ENCODE data around the gene PRRC2A. TPM values are rescaled to one million over a fixed set of nuclear protein-coding genes. Genes with fewer than 3 reads are reported as not detected.

The PRRC2A gene
- total RNA-seq, 1 experiment from 2014 or later = 318 TPM

GRCh38 chr6:31642798-31643570 lies 22.5 kb downstream of the PRRC2A start:
- no peak for ATAC-seq
- TF ChIP-seq SIN3A (IDR thresholded peaks at IDR 0.05; ENCODE audit: borderline replicate concordance, insufficient read depth, low read depth, low read length) (no peak), POLR2AphosphoS5 (IDR thresholded peaks at IDR 0.05; ENCODE audit: low read depth, low read length) (no peak), TCF7L2 (IDR thresholded peaks at IDR 0.05; ENCODE audit: low read depth, low read length) (no peak)
- TF ChIP-seq, protein P1, sequence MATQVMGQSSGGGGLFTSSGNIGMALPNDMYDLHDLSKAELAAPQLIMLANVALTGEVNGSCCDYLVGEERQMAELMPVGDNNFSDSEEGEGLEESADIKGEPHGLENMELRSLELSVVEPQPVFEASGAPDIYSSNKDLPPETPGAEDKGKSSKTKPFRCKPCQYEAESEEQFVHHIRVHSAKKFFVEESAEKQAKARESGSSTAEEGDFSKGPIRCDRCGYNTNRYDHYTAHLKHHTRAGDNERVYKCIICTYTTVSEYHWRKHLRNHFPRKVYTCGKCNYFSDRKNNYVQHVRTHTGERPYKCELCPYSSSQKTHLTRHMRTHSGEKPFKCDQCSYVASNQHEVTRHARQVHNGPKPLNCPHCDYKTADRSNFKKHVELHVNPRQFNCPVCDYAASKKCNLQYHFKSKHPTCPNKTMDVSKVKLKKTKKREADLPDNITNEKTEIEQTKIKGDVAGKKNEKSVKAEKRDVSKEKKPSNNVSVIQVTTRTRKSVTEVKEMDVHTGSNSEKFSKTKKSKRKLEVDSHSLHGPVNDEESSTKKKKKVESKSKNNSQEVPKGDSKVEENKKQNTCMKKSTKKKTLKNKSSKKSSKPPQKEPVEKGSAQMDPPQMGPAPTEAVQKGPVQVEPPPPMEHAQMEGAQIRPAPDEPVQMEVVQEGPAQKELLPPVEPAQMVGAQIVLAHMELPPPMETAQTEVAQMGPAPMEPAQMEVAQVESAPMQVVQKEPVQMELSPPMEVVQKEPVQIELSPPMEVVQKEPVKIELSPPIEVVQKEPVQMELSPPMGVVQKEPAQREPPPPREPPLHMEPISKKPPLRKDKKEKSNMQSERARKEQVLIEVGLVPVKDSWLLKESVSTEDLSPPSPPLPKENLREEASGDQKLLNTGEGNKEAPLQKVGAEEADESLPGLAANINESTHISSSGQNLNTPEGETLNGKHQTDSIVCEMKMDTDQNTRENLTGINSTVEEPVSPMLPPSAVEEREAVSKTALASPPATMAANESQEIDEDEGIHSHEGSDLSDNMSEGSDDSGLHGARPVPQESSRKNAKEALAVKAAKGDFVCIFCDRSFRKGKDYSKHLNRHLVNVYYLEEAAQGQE (IDR thresholded peaks at IDR 0.05; ENCODE audit: insufficient read depth in 1 of 2, low read depth in 2 of 2, low read length in 1 of 2) = no peak
- TF ChIP-seq, protein P2, sequence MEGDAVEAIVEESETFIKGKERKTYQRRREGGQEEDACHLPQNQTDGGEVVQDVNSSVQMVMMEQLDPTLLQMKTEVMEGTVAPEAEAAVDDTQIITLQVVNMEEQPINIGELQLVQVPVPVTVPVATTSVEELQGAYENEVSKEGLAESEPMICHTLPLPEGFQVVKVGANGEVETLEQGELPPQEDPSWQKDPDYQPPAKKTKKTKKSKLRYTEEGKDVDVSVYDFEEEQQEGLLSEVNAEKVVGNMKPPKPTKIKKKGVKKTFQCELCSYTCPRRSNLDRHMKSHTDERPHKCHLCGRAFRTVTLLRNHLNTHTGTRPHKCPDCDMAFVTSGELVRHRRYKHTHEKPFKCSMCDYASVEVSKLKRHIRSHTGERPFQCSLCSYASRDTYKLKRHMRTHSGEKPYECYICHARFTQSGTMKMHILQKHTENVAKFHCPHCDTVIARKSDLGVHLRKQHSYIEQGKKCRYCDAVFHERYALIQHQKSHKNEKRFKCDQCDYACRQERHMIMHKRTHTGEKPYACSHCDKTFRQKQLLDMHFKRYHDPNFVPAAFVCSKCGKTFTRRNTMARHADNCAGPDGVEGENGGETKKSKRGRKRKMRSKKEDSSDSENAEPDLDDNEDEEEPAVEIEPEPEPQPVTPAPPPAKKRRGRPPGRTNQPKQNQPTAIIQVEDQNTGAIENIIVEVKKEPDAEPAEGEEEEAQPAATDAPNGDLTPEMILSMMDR (IDR thresholded peaks at IDR 0.05) = no peak

GRCh38 chr6:31643818-31644454 lies 23.4 kb downstream of the PRRC2A start:
- ChIA-PET CTCF (interaction anchor here (0.6 kb wide), 1 partner anchor 209 kb away, joined by 3 read pairs; no protein-coding TSS in a partner anchor), POLR2A (no interaction called here)
- in situ Hi-C loops (cut with HindIII; ENCODE audit: low pct_unique_long_range_greater_than_20kb, low sequenced_read_pairs) = no loop called here
- BruUV-seq (replicated peaks) = no TSS peak
- Histone ChIP-seq H3K4me1 (ENCODE audit: control insufficient read depth, insufficient read depth, low read length) (no peaks in the 10 kb centered on the region), H3K36me3 (ENCODE audit: control insufficient read depth, insufficient read depth, low read length) (peaks cover 30% of the 10 kb centered on the region), H3K27ac (ENCODE audit: low read length) (no peak overlapping the region), H3K9me3 (ENCODE audit: control insufficient read depth, insufficient read depth, low read depth, low read length) (no peaks in the 10 kb centered on the region), H3K27me3 (ENCODE audit: control insufficient read depth, insufficient read depth, low read length) (no peaks in the 10 kb centered on the region), H3K4me3 (ENCODE audit: low read depth in 2 of 2, low read length in 2 of 2) (no peak overlapping the region)
- TF ChIP-seq TCF7L2 (IDR thresholded peaks at IDR 0.05; ENCODE audit: low read depth, low read length) (no peak), POLR2AphosphoS5 (IDR thresholded peaks at IDR 0.05; ENCODE audit: low read depth, low read length) (no peak), SIN3A (IDR thresholded peaks at IDR 0.05; ENCODE audit: borderline replicate concordance, insufficient read depth, low read depth, low read length) (no peak)
- TF ChIP-seq, protein P2 (IDR thresholded peaks at IDR 0.05) = no peak
- TF ChIP-seq, protein P1 (IDR thresholded peaks at IDR 0.05; ENCODE audit: insufficient read depth in 1 of 2, low read depth in 2 of 2, low read length in 1 of 2) = no peak
- DNase-seq (ENCODE audit: low read depth, low spot score) = no peak
- intact Hi-C loops (cut with micrococcal nuclease; ENCODE audit: unreplicated experiment) = no loop called here
- 0 out of 2 replicates have a peak, but pooled peaks have one; percentile 38 for ATAC-seq

More at GRCh38 chr6:31642798-31643570, 22.5 kb downstream of the PRRC2A start:
- Histone ChIP-seq H3K4me3 (ENCODE audit: low read depth in 2 of 2, low read length in 2 of 2) (no peak overlapping the region), H3K36me3 (ENCODE audit: control insufficient read depth, insufficient read depth, low read length) (peaks cover 20% of the 10 kb centered on the region), H3K27me3 (ENCODE audit: control insufficient read depth, insufficient read depth, low read length) (no peaks in the 10 kb centered on the region), H3K9me3 (ENCODE audit: control insufficient read depth, insufficient read depth, low read depth, low read length) (no peaks in the 10 kb centered on the region), H3K4me1 (ENCODE audit: control insufficient read depth, insufficient read depth, low read length) (no peaks in the 10 kb centered on the region), H3K27ac (ENCODE audit: low read length) (no peak overlapping the region)
- in situ Hi-C loops (cut with HindIII; ENCODE audit: low pct_unique_long_range_greater_than_20kb, low sequenced_read_pairs) = no loop called here
- ChIA-PET CTCF (no interaction called here), POLR2A (no interaction called here)
- intact Hi-C loops (cut with micrococcal nuclease; ENCODE audit: unreplicated experiment) = no loop called here
- DNase-seq (ENCODE audit: low read depth, low spot score) = no peak
- no TSS peak for BruUV-seq (replicated peaks)

All from Panc1 (cell line).